ENCODE measurements around the gene ARHGAP8.
A peak's percentile ranks its signal among the peaks of the same experiment; 100 is the strongest.

ARHGAP8 gene

GRCh38 chr22:44754998-44755397, 2.6 kb downstream of the ARHGAP8 start:
- H2BK5ac ChIP-seq (ENCODE audit: low read length) = peak overlapping the region; percentile 32
- H3K23ac ChIP-seq (ENCODE audit: low read depth, low read length, poor library complexity) = peak overlapping the region; percentile 92
- no peak overlapping the region for H3K4me2 ChIP-seq (ENCODE audit: insufficient read depth, low read length, poor library complexity, severe bottlenecking)
- no peak overlapping the region for H2BK12ac ChIP-seq (ENCODE audit: low read length)
- H2BK120ac ChIP-seq (ENCODE audit: low read depth, low read length) = no peak overlapping the region
- peaks cover 0 to 5% of the 10 kb centered on the region in 2 donors for H3K4me1 ChIP-seq (ENCODE audit: control insufficient read depth in 2 of 2, insufficient read depth in 1 of 2, low read depth in 1 of 2, low read length in 2 of 2)
- peak overlapping the region; percentile 53 for H3K18ac ChIP-seq (ENCODE audit: low read length)
- H3K36me3 ChIP-seq (replicated peaks in 1 of 2; ENCODE audit: control insufficient read depth in 2 of 2, insufficient read depth in 2 of 2, low read length in 2 of 2) = no peaks in the 10 kb centered on the region
- H2AFZ ChIP-seq (ENCODE audit: low read length) = no peak overlapping the region
- H3K27me3 ChIP-seq (ENCODE audit: control insufficient read depth in 3 of 3, insufficient read depth in 3 of 3, low read depth in 1 of 3, low read length in 3 of 3) = peaks cover 5 to 48% (median 26%) of the 10 kb centered on the region in 3 experiments
- no peak overlapping the region for H4K91ac ChIP-seq (ENCODE audit: low read depth, low read length, poor library complexity)
- H3K4ac ChIP-seq (ENCODE audit: low read length) = no peak overlapping the region
- H3K9ac ChIP-seq (ENCODE audit: low read depth, low read length, poor library complexity) = no peak overlapping the region
- H3K4me3 ChIP-seq (ENCODE audit: low read length in 2 of 2) = no peak overlapping the region
- H3K14ac ChIP-seq (ENCODE audit: low read length) = no peak overlapping the region
- no peak for DNase-seq (ENCODE audit: low spot score)
- no CpG with 5 or more reads among the region's 7 CpGs for WGBS, 2 donors (ENCODE audit: extremely low coverage in 2 of 2, insufficient read length in 2 of 2, insufficient replicate concordance in 1 of 2)
- no peak overlapping the region for H2BK15ac ChIP-seq (ENCODE audit: low read length)
- no peak overlapping the region for H4K8ac ChIP-seq (ENCODE audit: low read depth, low read length)
- no peak overlapping the region for H2AK5ac ChIP-seq (ENCODE audit: low read depth, low read length)
- H3K9me3 ChIP-seq (replicated peaks in 1 of 2; ENCODE audit: control insufficient read depth in 2 of 2, insufficient read depth in 1 of 2, low read depth in 1 of 2, low read length in 2 of 2) = peaks cover 2% of the 10 kb centered on the region in 2 donors
- H3K79me1 ChIP-seq (ENCODE audit: low read depth, low read length) = no peaks in the 10 kb centered on the region
- no peak overlapping the region for H3K27ac ChIP-seq (replicated peaks; ENCODE audit: low read length)

GRCh38 chr22:44755417-44755816, 3.0 kb downstream of the ARHGAP8 start:
- Histone ChIP-seq H3K9ac (ENCODE audit: low read depth, low read length, poor library complexity) (no peak overlapping the region), H3K18ac (ENCODE audit: low read length) (no peak overlapping the region), H2BK15ac (ENCODE audit: low read length) (no peak overlapping the region), H3K27me3 (ENCODE audit: control insufficient read depth in 3 of 3, insufficient read depth in 3 of 3, low read depth in 1 of 3, low read length in 3 of 3) (peaks cover 5 to 48% (median 26%) of the 10 kb centered on the region in 3 experiments), H2AK5ac (ENCODE audit: low read depth, low read length) (no peak overlapping the region), H3K27ac (replicated peaks; ENCODE audit: low read length) (no peak overlapping the region), H2BK5ac (ENCODE audit: low read length) (peak overlapping the region; percentile 32), H3K23ac (ENCODE audit: low read depth, low read length, poor library complexity) (no peak overlapping the region), H3K4me1 (ENCODE audit: control insufficient read depth in 2 of 2, insufficient read depth in 1 of 2, low read depth in 1 of 2, low read length in 2 of 2) (peaks cover 0 to 5% of the 10 kb centered on the region in 2 donors), H4K8ac (ENCODE audit: low read depth, low read length) (no peak overlapping the region), H3K4me2 (ENCODE audit: insufficient read depth, low read length, poor library complexity, severe bottlenecking) (no peak overlapping the region), H2BK120ac (ENCODE audit: low read depth, low read length) (no peak overlapping the region), H2BK12ac (ENCODE audit: low read length) (no peak overlapping the region), H2AFZ (ENCODE audit: low read length) (no peak overlapping the region), H4K91ac (ENCODE audit: low read depth, low read length, poor library complexity) (no peak overlapping the region), H3K4ac (ENCODE audit: low read length) (no peak overlapping the region), H3K36me3 (replicated peaks in 1 of 2; ENCODE audit: control insufficient read depth in 2 of 2, insufficient read depth in 2 of 2, low read length in 2 of 2) (no peaks in the 10 kb centered on the region), H3K14ac (ENCODE audit: low read length) (no peak overlapping the region), H3K4me3 (ENCODE audit: low read length in 2 of 2) (no peak overlapping the region), H3K9me3 (replicated peaks in 1 of 2; ENCODE audit: control insufficient read depth in 2 of 2, insufficient read depth in 1 of 2, low read depth in 1 of 2, low read length in 2 of 2) (peaks cover 2% of the 10 kb centered on the region in 2 donors), H3K79me1 (ENCODE audit: low read depth, low read length) (no peaks in the 10 kb centered on the region)
- DNase-seq (ENCODE audit: low spot score) = no peak
- WGBS, 2 donors (ENCODE audit: extremely low coverage in 2 of 2, insufficient read length in 2 of 2, insufficient replicate concordance in 1 of 2) = no CpG with 5 or more reads among the region's 6 CpGs

- Histone ChIP-seq H2BK5ac (ENCODE audit: low read length) (no peak overlapping the region), H3K4me1 (ENCODE audit: control insufficient read depth in 2 of 2, insufficient read depth in 1 of 2, low read depth in 1 of 2, low read length in 2 of 2) (peaks cover 0 to 5% of the 10 kb centered on the region in 2 donors), H2AFZ (ENCODE audit: low read length) (no peak overlapping the region), H2BK15ac (ENCODE audit: low read length) (no peak overlapping the region), H3K9ac (ENCODE audit: low read depth, low read length, poor library complexity) (no peak overlapping the region), H2AK5ac (ENCODE audit: low read depth, low read length) (no peak overlapping the region), H3K27me3 (ENCODE audit: control insufficient read depth in 3 of 3, insufficient read depth in 3 of 3, low read depth in 1 of 3, low read length in 3 of 3) (peaks cover 5 to 43% (median 26%) of the 10 kb centered on the region in 3 experiments), H3K36me3 (replicated peaks in 1 of 2; ENCODE audit: control insufficient read depth in 2 of 2, insufficient read depth in 2 of 2, low read length in 2 of 2) (no peaks in the 10 kb centered on the region), H2BK120ac (ENCODE audit: low read depth, low read length) (no peak overlapping the region), H3K4me2 (ENCODE audit: insufficient read depth, low read length, poor library complexity, severe bottlenecking) (no peak overlapping the region), H3K14ac (ENCODE audit: low read length) (no peak overlapping the region), H3K18ac (ENCODE audit: low read length) (peak overlapping the region; percentile 23), H2BK12ac (ENCODE audit: low read length) (no peak overlapping the region), H4K91ac (ENCODE audit: low read depth, low read length, poor library complexity) (no peak overlapping the region), H4K8ac (ENCODE audit: low read depth, low read length) (no peak overlapping the region), H3K27ac (replicated peaks; ENCODE audit: low read length) (no peak overlapping the region), H3K9me3 (replicated peaks in 1 of 2; ENCODE audit: control insufficient read depth in 2 of 2, insufficient read depth in 1 of 2, low read depth in 1 of 2, low read length in 2 of 2) (peaks cover 0 to 2% of the 10 kb centered on the region in 2 donors), H3K4me3 (ENCODE audit: low read length in 2 of 2) (no peak overlapping the region), H3K4ac (ENCODE audit: low read length) (no peak overlapping the region), H3K79me1 (ENCODE audit: low read depth, low read length) (no peaks in the 10 kb centered on the region), H3K23ac (ENCODE audit: low read depth, low read length, poor library complexity) (no peak overlapping the region)
- no peak for DNase-seq (ENCODE audit: low spot score)
- WGBS, 2 donors (ENCODE audit: extremely low coverage in 2 of 2, insufficient read length in 2 of 2, insufficient replicate concordance in 1 of 2) = no CpG with 5 or more reads among the region's 9 CpGs
Observed at GRCh38 chr22:44755956-44756361, 3.6 kb downstream of the ARHGAP8 start.

GRCh38 chr22:44758344-44758973, 6.1 kb downstream of the ARHGAP8 start:
- Histone ChIP-seq H4K8ac (ENCODE audit: low read depth, low read length) (no peak overlapping the region), H3K79me1 (ENCODE audit: low read depth, low read length) (no peaks in the 10 kb centered on the region)

More at GRCh38 chr22:44758344-44758973, 6.1 kb downstream of the ARHGAP8 start:
- Histone ChIP-seq H2AK5ac (ENCODE audit: low read depth, low read length) (no peak overlapping the region), H3K4me2 (ENCODE audit: insufficient read depth, low read length, poor library complexity, severe bottlenecking) (no peak overlapping the region), H3K9ac (ENCODE audit: low read depth, low read length, poor library complexity) (no peak overlapping the region), H3K4me1 (ENCODE audit: control insufficient read depth in 2 of 2, insufficient read depth in 1 of 2, low read depth in 1 of 2, low read length in 2 of 2) (peaks cover 0 to 3% of the 10 kb centered on the region in 2 donors), H3K9me3 (replicated peaks in 1 of 2; ENCODE audit: control insufficient read depth in 2 of 2, insufficient read depth in 1 of 2, low read depth in 1 of 2, low read length in 2 of 2) (peaks cover 0 to 2% of the 10 kb centered on the region in 2 donors), H3K18ac (ENCODE audit: low read length) (no peak overlapping the region), H2BK12ac (ENCODE audit: low read length) (no peak overlapping the region), H3K27ac (replicated peaks; ENCODE audit: low read length) (no peak overlapping the region), H3K36me3 (replicated peaks in 1 of 2; ENCODE audit: control insufficient read depth in 2 of 2, insufficient read depth in 2 of 2, low read length in 2 of 2) (no peaks in the 10 kb centered on the region), H3K27me3 (ENCODE audit: control insufficient read depth in 3 of 3, insufficient read depth in 3 of 3, low read depth in 1 of 3, low read length in 3 of 3) (peaks cover 2 to 25% (median 14%) of the 10 kb centered on the region in 3 experiments), H2AFZ (ENCODE audit: low read length) (no peak overlapping the region), H3K4ac (ENCODE audit: low read length) (no peak overlapping the region), H2BK120ac (ENCODE audit: low read depth, low read length) (no peak overlapping the region), H3K14ac (ENCODE audit: low read length) (no peak overlapping the region), H3K4me3 (ENCODE audit: low read length in 2 of 2) (no peak overlapping the region), H2BK5ac (ENCODE audit: low read length) (no peak overlapping the region), H2BK15ac (ENCODE audit: low read length) (no peak overlapping the region), H4K91ac (ENCODE audit: low read depth, low read length, poor library complexity) (no peak overlapping the region), H3K23ac (ENCODE audit: low read depth, low read length, poor library complexity) (no peak overlapping the region)
- WGBS, 2 donors (ENCODE audit: extremely low coverage in 2 of 2, insufficient read length in 2 of 2, insufficient replicate concordance in 1 of 2) = no CpG with 5 or more reads among the region's 11 CpGs
- no peak for DNase-seq (ENCODE audit: low spot score)

Measured in neuronal stem cell (in vitro differentiated cells).